ACC112 (cell line): ENCODE measurements around the gene ANXA7.

Experiments
- H2AFZ ChIP-seq: fragments of 200-600 bp; sonication (generic); one replicate; pipeline ENCODE4 v1.6.0; 2017; ENCODE audit warnings: antibody characterized with exemption, low read length; ENCODE audit not compliant: unreplicated experiment
- H3K27ac ChIP-seq: fragments of 200-600 bp; sonication (generic); 2 replicates; pipeline ENCODE4 v1.5.1; 2014; ENCODE audit warnings: low read depth, mild to moderate bottlenecking, antibody characterized with exemption, low read length, moderate library complexity
- H3K27me3 ChIP-seq: fragments of 200-600 bp; sonication (generic); 2 replicates; pipeline ENCODE4 v1.6.1; 2014; ENCODE audit warnings: mild to moderate bottlenecking, antibody characterized with exemption, low read length, moderate library complexity, mixed read lengths; ENCODE audit not compliant: insufficient read depth
- H3K36me3 ChIP-seq: fragments of 200-600 bp; sonication (generic); 2 replicates; pipeline ENCODE4 v1.6.1; 2016; ENCODE audit warnings: mild to moderate bottlenecking, antibody characterized with exemption, low read length, moderate library complexity, mixed read lengths; ENCODE audit not compliant: insufficient read depth
- H3K4me1 ChIP-seq: fragments of 200-600 bp; sonication (generic); one replicate; pipeline ENCODE4 v1.6.1; 2016; ENCODE audit warnings: low read length, mixed read lengths; ENCODE audit not compliant: insufficient read depth, unreplicated experiment, control insufficient read depth
- H3K4me3 ChIP-seq: fragments of 200-600 bp; sonication (generic); 2 replicates; pipeline ENCODE4 v1.5.1; 2014; ENCODE audit warnings: mild to moderate bottlenecking, low read depth, low read length
- H3K79me2 ChIP-seq: fragments of 200-600 bp; sonication (generic); one replicate; pipeline ENCODE4 v1.6.0; 2016; ENCODE audit warnings: low read length; ENCODE audit not compliant: control insufficient read depth, unreplicated experiment, insufficient read depth

ANXA7 gene

DNA sequence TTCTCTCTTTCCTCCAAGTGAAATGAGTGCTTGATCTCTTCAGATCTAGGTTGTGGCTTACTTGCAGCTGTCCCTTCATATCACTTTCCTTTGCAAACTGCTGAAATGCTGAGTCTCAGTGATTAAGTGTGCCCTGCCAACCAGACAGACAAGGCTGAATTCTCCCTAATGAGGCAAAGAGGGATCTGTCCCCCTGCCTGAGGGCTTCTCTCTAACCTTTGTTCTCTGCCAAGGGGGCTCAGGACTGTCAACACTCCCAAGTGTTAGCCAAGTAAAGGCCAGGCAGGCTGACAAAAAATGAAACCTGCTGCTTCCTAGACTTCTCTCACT is 19.6 kb upstream of the ANXA7 start, which contains the start of gene MSS51:
Gene MSS51, minus strand, starts transcription at position 24 of the 330 bp plus-strand sequence. CDS start 5,277 bp downstream, outside the sequence.
- H3K79me2 ChIP-seq = no peaks in the 10 kb centered on the region
- peaks cover 1% of the 10 kb centered on the region for H3K4me1 ChIP-seq
- no peak within 1 kb of the TSS for H3K27ac ChIP-seq
- no peak within 1 kb of the TSS for H3K4me3 ChIP-seq
- no peak within 1 kb of the TSS for H2AFZ ChIP-seq
- H3K36me3 ChIP-seq = peaks cover 12% of the 10 kb centered on the region
- no peaks in the 10 kb centered on the region for H3K27me3 ChIP-seq

- Histone ChIP-seq H2AFZ (no peak overlapping the region), H3K36me3 (peaks cover 8% of the 10 kb centered on the region), H3K27ac (no peak overlapping the region), H3K4me1 (no peaks in the 10 kb centered on the region), H3K79me2 (no peaks in the 10 kb centered on the region), H3K27me3 (no peaks in the 10 kb centered on the region), H3K4me3 (no peak overlapping the region)
These were observed 19.0 kb upstream of the ANXA7 start for GRCh38 chr10:73432646-73433537.

GRCh38 chr10:73426318-73426717 is 12.5 kb upstream of the ANXA7 start:
- Histone ChIP-seq H3K4me3 (no peak overlapping the region), H3K27me3 (no peaks in the 10 kb centered on the region), H3K79me2 (no peaks in the 10 kb centered on the region), H3K27ac (no peak overlapping the region), H2AFZ (no peak overlapping the region), H3K36me3 (peaks cover 12% of the 10 kb centered on the region), H3K4me1 (no peaks in the 10 kb centered on the region)

- Histone ChIP-seq H3K79me2 (no peaks in the 10 kb centered on the region), H3K36me3 (peaks cover 8% of the 10 kb centered on the region), H3K27ac (no peak overlapping the region), H3K4me1 (no peaks in the 10 kb centered on the region), H3K4me3 (no peak overlapping the region), H3K27me3 (no peaks in the 10 kb centered on the region), H2AFZ (no peak overlapping the region)
These were observed 10.6 kb upstream of the ANXA7 start for GRCh38 chr10:73424478-73424877.

DNA sequence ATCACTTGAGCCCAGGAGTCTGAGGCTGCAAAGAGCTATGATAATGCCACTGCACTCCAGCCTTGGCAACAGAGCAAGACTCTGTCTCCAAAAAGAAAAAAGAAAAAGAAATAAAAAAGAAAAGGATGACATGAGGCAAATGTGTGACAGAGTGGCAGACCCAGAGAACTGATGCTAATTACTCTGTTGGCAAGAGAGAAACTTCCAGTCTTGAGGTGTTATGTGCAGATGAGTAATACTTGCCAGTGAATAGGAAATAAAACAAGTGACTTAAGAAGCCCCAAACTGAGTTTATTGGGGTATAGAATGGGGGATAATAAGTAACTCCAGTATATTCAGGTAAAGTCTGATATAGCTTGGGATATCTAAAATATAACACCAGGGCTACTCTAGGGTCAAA is 9.5 kb upstream of the ANXA7 start:
- no peaks in the 10 kb centered on the region for H3K79me2 ChIP-seq
- peaks cover 8% of the 10 kb centered on the region for H3K36me3 ChIP-seq
- H2AFZ ChIP-seq = no peak overlapping the region
- H3K27ac ChIP-seq = no peak overlapping the region
- peaks cover 5% of the 10 kb centered on the region for H3K4me1 ChIP-seq
- H3K27me3 ChIP-seq = no peaks in the 10 kb centered on the region
- H3K4me3 ChIP-seq = no peak overlapping the region

DNA sequence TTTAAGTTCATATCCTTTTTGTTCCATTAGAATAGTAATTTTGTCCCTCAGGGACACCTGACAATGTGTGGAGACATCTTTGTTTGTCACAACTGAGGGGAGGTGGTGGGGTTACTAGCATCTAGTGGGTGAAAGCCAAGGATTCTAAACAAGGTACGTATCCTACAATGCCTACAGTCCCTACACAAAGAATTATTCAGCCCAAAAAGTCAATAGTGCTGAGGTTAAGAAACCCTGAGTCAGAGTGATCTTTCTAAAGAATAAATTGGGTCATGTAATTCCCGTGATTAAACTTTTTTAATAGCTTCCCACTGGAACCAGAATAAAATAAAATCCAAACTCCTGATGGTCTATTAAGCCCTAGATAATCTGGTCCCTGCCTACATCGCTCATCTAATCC is 2.7 kb upstream of the ANXA7 start:
- no peaks in the 10 kb centered on the region for H3K36me3 ChIP-seq
- H3K79me2 ChIP-seq = peaks cover 15% of the 10 kb centered on the region
- no peak overlapping the region for H3K4me3 ChIP-seq
- no peak overlapping the region for H3K27ac ChIP-seq
- H3K4me1 ChIP-seq = peaks cover 8% of the 10 kb centered on the region
- H3K27me3 ChIP-seq = no peaks in the 10 kb centered on the region
- no peak overlapping the region for H2AFZ ChIP-seq

DNA sequence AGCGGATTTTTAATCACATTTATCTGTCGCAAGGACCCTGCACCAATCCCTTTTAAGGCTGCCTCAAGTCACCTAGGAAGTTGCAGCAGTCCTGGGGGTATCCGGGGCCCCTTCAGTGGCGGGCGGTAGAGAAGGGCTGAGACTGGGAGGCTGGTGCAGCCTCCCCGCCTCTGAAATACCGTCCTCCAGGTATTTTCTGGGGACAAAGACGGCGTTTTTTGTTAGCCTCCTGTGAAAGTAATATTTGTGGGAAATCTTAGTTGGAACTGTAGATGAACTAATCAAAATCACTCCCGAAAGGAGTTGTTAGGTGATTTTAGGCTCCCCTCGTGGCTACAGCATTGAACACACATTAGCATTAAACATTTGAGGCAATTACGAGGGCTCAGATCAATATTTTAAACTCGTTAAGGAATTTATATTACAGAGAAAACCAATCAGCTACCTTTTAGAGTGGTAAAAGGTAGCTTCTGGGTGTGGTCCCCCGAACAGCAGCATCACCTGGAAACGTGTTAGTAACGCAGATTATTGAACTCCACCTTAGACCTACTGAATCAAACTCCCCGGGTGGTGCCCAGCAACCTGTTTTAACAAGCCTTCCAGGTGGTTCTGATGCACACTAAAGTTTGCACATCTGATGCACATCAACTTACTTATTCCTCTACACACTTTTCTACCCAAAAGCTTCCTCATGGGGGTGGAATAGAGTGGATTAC is 530 bp upstream of the ANXA7 start:
- H3K27ac ChIP-seq = no peak overlapping the region
- H3K27me3 ChIP-seq = no peaks in the 10 kb centered on the region
- peak overlapping the region; percentile 95 for H2AFZ ChIP-seq
- H3K4me1 ChIP-seq = peaks cover 9% of the 10 kb centered on the region
- peak overlapping the region; percentile 82 for H3K4me3 ChIP-seq
- peaks cover 37% of the 10 kb centered on the region for H3K79me2 ChIP-seq
- H3K36me3 ChIP-seq = no peaks in the 10 kb centered on the region

DNA sequence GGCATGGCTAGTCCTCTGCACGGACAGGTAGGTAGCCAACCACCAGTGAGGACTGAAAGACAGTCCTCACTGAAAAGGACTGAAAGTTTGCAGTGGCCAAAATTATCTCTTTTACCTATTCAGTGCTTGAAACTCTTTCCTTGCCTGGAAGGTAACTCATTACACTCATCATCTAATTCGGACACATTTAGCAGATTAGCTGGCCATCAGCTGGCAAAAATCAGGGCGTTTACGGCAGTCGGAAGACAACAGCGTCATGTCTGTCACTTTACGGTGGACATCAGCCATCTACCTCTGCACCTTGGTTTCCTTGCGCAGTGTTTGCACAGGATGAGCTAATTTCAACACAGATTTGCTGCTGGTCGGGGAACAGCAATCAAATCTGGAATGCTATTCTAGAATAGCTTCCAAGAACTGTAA is 740 bp downstream of the ANXA7 start:
- H3K4me3 ChIP-seq = peak overlapping the region; percentile 82
- H3K79me2 ChIP-seq = peaks cover 48% of the 10 kb centered on the region
- H2AFZ ChIP-seq = peak overlapping the region; percentile 88
- H3K27me3 ChIP-seq = no peaks in the 10 kb centered on the region
- H3K27ac ChIP-seq = peak overlapping the region; percentile 85
- no peaks in the 10 kb centered on the region for H3K36me3 ChIP-seq
- peaks cover 11% of the 10 kb centered on the region for H3K4me1 ChIP-seq

DNA sequence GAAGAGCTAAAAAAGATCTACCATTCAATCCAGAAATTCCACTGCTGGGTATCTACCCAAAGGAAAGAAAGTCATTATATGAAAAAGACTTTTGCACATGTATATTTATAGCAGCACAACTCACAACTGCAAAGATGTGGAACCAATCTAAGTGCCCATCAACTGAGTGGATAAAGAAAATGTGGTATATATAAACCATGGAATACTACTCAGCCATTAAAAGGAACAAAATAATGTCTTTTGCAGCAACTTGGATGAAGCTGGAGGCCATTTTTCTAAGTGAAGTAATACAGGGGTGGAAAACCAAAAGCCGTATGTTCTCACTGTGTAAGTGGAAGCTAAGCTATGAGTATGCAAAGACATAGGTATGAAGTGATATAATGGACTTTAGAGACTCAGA is 3.0 kb downstream of the ANXA7 start:
- H3K36me3 ChIP-seq = 0 out of 2 replicates have a peak, but pooled peaks cover 8% of the 10 kb centered on the region
- H3K79me2 ChIP-seq = peaks cover 70% of the 10 kb centered on the region
- H3K4me3 ChIP-seq = no peak overlapping the region
- no peak overlapping the region for H3K27ac ChIP-seq
- H2AFZ ChIP-seq = no peak overlapping the region
- H3K27me3 ChIP-seq = no peaks in the 10 kb centered on the region
- peaks cover 28% of the 10 kb centered on the region for H3K4me1 ChIP-seq

- no peak overlapping the region for H3K27ac ChIP-seq
- peaks cover 87% of the 10 kb centered on the region for H3K79me2 ChIP-seq
- no peaks in the 10 kb centered on the region for H3K27me3 ChIP-seq
- H3K36me3 ChIP-seq = 0 out of 2 replicates have a peak, but pooled peaks cover 8% of the 10 kb centered on the region
- no peak overlapping the region for H3K4me3 ChIP-seq
- peaks cover 28% of the 10 kb centered on the region for H3K4me1 ChIP-seq
- no peak overlapping the region for H2AFZ ChIP-seq
These were observed 4.8 kb downstream of the ANXA7 start for GRCh38 chr10:73408978-73409521.
